Coronary artery (tissue), 2 donors: ENCODE measurements around the gene ABCC12.

Experiments used
- DNase-seq: peaks from one replicate; pipeline ENCODE4 v3.0.0-alpha.2; 2017; ENCODE audit warnings: low spot score
- H3K27ac ChIP-seq, 2 donors: fragments of 200-600 bp; sonication (generic); one replicate each; pipeline ENCODE4 v1.5.1; 2016 to 2019
- H3K4me3 ChIP-seq: fragments of 200-600 bp; sonication (generic); 2 replicates; pipeline ENCODE4 v1.5.1; 2016; ENCODE audit warnings: mild to moderate bottlenecking, moderate library complexity
- TF ChIP-seq, protein P1 (sequence below): fragments of 200-600 bp; sonication (generic); IDR thresholded peaks from one replicate; pipeline ENCODE4 v1.5.1; 2019; ENCODE audit warnings: antibody characterized with exemption

The ABCC12 gene

DNA sequence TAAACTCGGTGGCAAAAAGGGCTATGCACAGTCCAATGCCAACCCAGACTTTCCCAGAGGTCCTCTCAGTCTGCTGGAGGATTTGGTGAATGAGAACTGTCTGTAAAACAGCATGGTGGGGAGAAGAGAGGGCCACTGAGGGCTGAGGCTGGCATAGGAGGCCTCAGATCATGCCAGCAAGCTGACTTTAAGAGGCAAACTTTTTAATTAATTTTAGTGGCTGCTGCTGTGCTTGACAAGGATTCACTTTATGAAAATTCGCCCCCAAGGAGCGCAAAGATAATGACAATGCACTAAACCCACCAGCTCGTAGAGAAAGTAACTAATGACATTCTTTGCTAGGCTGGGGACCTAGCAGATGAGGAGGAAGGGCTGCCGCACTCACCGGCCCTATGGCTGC, 15.0 kb downstream of the ABCC12 start:
- TF ChIP-seq, protein P1, sequence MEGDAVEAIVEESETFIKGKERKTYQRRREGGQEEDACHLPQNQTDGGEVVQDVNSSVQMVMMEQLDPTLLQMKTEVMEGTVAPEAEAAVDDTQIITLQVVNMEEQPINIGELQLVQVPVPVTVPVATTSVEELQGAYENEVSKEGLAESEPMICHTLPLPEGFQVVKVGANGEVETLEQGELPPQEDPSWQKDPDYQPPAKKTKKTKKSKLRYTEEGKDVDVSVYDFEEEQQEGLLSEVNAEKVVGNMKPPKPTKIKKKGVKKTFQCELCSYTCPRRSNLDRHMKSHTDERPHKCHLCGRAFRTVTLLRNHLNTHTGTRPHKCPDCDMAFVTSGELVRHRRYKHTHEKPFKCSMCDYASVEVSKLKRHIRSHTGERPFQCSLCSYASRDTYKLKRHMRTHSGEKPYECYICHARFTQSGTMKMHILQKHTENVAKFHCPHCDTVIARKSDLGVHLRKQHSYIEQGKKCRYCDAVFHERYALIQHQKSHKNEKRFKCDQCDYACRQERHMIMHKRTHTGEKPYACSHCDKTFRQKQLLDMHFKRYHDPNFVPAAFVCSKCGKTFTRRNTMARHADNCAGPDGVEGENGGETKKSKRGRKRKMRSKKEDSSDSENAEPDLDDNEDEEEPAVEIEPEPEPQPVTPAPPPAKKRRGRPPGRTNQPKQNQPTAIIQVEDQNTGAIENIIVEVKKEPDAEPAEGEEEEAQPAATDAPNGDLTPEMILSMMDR, result no peak

DNA sequence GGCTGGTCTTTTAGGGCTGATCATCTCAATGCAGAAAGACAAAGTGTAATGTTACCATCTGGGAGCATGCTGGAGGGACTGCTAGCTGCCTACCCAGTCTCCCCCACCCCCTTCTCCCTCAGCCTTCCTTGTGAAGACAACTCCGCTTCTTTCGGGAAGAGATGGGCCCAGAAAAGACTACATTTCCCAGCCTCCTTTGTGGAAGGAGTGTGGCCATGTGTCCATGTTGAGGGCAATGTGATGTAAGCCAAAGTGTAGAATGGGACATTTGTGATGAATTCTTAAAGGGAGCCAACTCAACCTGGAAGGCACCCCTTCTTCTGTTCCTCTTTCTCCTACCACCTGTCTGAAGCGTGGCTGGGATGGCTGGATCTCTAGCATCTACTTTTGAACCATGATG, 16.3 kb downstream of the ABCC12 start:
- H3K27ac ChIP-seq, result no peak overlapping the region
- DNase-seq, result no peak
- no peak overlapping the region for H3K4me3 ChIP-seq
- TF ChIP-seq, protein P1, result no peak

More for the DNA sequence above, 15.0 kb downstream of the ABCC12 start:
- no peak overlapping the region for H3K27ac ChIP-seq
- H3K4me3 ChIP-seq, result no peak overlapping the region
- no peak for DNase-seq

DNA sequence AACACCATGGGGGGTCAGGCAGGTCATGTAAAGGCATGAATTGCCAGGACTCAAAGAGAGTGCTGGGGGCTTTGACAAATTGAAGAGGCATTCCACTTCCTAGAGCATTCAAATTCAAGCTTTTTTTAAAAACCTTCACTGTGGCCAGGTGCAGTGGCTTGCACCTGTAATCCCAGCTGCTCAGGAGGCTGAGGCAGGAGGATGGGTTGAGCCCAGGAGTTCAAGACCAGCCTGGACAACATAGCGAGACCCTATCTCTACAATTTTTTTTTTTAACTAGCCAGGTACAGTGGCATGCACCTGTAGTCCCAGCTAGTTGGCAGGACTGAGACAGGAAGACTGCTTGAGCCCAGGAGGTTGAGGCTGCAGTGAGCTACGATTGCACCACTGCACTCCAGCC, 17.2 kb downstream of the ABCC12 start:
- Histone ChIP-seq H3K4me3 (no peak overlapping the region), H3K27ac (no peak overlapping the region)
- no peak for DNase-seq
- TF ChIP-seq, protein P1, result no peak

DNA sequence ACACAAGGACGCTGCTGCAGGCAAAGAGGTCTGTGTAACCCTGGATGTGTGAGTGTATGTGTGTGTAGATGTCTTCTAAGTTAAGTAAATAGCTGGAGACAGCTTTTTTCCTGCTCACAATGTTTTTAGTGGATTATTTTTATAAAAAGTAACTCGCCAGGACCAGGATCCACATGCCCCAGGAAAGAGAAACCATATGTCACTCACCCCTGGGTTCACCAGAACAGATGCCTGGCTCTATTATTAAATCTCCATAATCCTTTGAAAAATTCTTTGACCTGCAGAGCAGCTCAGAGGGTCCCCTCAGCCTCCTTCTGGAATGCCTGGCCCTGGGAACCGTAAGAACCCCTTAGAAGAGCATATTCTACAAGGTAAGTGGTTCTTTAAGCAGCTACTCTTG, 18.0 kb downstream of the ABCC12 start:
- DNase-seq, result no peak
- TF ChIP-seq, protein P1, result no peak
- H3K4me3 ChIP-seq, result no peak overlapping the region
- H3K27ac ChIP-seq, result no peak overlapping the region

DNA sequence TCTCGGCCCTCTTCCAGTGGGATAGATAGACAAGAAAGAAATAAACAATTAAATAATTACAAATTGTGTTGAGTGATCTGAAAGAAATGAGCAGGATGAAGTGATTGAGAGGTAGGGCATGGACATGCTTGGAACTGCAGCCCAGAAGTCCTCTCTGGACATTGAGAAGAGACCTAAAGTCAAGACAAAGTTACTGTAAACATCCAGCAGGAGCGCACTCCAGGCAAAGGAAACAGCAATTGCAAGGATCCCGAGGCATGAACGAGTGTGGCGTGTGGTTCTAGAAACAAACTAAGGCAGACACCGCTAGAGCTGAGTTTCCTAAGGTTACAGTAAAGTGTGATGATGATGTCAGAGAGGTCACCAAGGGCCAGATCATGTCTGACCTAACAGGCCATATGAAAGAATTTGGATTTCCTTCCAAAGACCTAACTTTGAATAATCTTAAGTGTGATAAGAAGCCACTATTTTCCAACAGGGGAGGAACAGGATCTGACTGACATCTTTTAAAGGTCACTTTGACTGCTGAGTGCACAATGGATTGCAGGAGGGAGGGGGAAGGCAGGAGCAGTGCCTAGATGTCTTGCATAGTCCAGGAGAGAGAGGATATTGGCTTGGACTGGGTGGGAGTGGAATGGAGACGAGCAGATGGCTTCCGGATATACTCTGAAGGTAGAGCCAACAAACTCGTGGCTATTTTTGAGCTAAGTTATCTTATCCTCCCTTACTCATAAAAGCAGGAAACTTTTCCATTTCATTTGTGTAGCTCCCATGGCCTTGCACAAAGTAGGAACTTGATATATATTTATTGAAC, 19.0 kb downstream of the ABCC12 start:
- TF ChIP-seq, protein P1, result no peak
- no peak for DNase-seq
- Histone ChIP-seq H3K27ac (no peak overlapping the region), H3K4me3 (no peak overlapping the region)

DNA sequence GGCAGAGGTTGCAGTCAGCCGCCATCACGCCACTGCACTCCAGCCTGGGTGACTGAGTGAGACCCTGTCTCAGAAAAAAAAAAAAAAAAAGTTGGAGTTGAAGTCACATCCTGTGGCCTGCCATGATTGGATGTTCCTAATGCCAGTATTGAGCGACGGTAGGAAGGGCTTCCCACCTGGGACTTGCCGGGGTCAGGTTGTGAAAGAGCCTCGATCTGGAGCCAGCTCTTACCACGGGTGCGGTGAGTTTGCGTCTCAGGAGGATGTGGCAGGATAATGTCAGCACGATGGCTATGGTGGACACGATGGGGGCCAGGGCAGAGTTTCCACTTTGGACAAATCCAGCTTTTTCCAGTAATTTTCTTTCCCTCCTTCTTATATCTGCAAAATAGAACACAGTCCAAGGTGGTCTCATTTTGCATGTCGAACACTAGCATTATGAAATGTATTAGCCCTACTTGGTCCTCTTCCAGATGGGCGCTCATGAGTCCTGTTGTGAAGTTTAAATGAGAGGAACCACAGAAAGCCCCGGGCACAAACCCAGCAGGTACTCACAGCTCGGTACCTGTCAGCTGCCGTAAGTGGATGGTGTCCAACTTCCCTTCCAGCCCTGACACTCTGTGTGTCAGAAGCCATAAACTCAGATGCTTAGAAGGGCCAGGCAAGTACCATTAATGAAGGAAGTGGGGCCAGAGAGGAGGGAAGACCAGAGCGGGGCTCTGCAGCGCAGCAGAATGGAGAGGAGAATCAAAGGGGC, 22.2 kb downstream of the ABCC12 start:
- no peak overlapping the region for H3K4me3 ChIP-seq
- TF ChIP-seq, protein P1, result no peak
- H3K27ac ChIP-seq, result no peak overlapping the region
- no peak for DNase-seq
